ENCODE measurements around the gene CA12. TPM values are rescaled to one million over a fixed set of nuclear protein-coding genes. Genes with fewer than 3 reads are reported as not detected.

The CA12 gene
- total RNA-seq, 6 donors from 2014 or later, result 2.2 to 14.6 (median 6.4) TPM

DNA sequence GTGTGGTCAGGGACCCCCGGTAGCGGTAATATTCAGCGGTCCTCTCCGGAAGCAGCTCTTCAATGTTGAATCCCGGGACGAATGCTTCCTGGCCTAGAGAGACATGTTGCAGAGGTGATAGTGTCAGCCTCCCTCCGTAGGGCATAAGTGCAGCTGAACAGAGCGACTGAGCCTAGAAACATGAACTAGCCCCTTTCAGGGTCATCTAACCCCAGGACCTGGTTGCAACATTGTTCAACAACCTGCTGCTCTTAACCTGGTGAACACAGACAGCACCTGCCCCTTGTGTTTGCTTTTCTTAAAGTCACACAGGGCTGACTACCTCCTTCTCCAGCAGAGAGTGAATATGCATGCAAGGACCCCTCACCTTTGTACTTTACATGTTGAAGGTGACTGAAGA, 41.3 kb downstream of the CA12 start:
- Histone ChIP-seq H3K4me3 (no peak overlapping the region), H3K27ac (no peak overlapping the region), H3K9me3 (no peaks in the 10 kb centered on the region), H3K36me3 (no peaks in the 10 kb centered on the region), H3K27me3 (no peaks in the 10 kb centered on the region), H3K4me1 (no peaks in the 10 kb centered on the region)
- ATAC-seq (ENCODE audit: low FRiP score in 2 of 2), result no peak
- no peak for TF ChIP-seq EP300 (IDR thresholded peaks at IDR 0.05)
- TF ChIP-seq, protein P1, sequence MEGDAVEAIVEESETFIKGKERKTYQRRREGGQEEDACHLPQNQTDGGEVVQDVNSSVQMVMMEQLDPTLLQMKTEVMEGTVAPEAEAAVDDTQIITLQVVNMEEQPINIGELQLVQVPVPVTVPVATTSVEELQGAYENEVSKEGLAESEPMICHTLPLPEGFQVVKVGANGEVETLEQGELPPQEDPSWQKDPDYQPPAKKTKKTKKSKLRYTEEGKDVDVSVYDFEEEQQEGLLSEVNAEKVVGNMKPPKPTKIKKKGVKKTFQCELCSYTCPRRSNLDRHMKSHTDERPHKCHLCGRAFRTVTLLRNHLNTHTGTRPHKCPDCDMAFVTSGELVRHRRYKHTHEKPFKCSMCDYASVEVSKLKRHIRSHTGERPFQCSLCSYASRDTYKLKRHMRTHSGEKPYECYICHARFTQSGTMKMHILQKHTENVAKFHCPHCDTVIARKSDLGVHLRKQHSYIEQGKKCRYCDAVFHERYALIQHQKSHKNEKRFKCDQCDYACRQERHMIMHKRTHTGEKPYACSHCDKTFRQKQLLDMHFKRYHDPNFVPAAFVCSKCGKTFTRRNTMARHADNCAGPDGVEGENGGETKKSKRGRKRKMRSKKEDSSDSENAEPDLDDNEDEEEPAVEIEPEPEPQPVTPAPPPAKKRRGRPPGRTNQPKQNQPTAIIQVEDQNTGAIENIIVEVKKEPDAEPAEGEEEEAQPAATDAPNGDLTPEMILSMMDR (IDR thresholded peaks at IDR 0.05), result no peak
- TF ChIP-seq POLR2AphosphoS5 (IDR thresholded peaks at IDR 0.05), result no peak
- no peak for TF ChIP-seq POLR2A (IDR thresholded peaks at IDR 0.05)
- no peak for DNase-seq
- WGBS, 2 donors, result 67 to 74% methylated on average over 2 to 8 of the region's 8 CpGs

DNA sequence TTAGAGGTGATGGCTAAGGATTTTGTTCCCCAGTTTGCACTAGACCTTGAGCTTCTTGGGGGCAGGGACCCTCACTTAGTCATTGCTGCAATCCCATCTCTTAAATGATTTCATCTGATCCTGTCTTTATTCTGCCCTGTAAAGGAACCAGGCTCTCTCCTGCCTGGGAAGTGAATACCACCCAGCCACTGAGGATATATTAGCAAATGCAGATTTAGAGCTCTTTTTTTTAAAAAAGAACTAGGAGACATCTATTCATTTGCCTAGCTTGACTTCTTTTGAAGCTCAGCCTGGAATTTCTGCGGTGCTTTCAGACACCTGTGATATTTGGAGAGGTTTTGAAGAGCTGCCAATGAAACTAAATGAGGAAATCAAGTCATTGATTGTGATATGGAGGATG, 41.8 kb downstream of the CA12 start:
- no peak for DNase-seq
- Histone ChIP-seq H3K27ac (no peak overlapping the region), H3K27me3 (no peaks in the 10 kb centered on the region), H3K4me1 (no peaks in the 10 kb centered on the region), H3K36me3 (no peaks in the 10 kb centered on the region), H3K9me3 (no peaks in the 10 kb centered on the region), H3K4me3 (no peak overlapping the region)
- WGBS, 2 donors, result 38 to 64% methylated on average over 1 of the region's 1 CpG
- no peak for ATAC-seq (ENCODE audit: low FRiP score in 2 of 2)
- TF ChIP-seq POLR2A (IDR thresholded peaks at IDR 0.05), result no peak
- TF ChIP-seq POLR2AphosphoS5 (IDR thresholded peaks at IDR 0.05), result no peak
- TF ChIP-seq, protein P1 (IDR thresholded peaks at IDR 0.05), result no peak
- TF ChIP-seq EP300 (IDR thresholded peaks at IDR 0.05), result no peak

GRCh38 chr15:63339006-63339766, 42.5 kb downstream of the CA12 start:
- no peaks in the 10 kb centered on the region for H3K36me3 ChIP-seq
- no peak overlapping the region for H3K4me3 ChIP-seq
- TF ChIP-seq POLR2A (IDR thresholded peaks at IDR 0.05) (no peak), POLR2AphosphoS5 (IDR thresholded peaks at IDR 0.05) (no peak), EP300 (IDR thresholded peaks at IDR 0.05) (no peak)
- TF ChIP-seq, protein P1 (IDR thresholded peaks at IDR 0.05), result no peak
- DNase-seq, result no peak
- H3K27ac ChIP-seq, result no peak overlapping the region
- WGBS, 2 donors, result 88 to 92% methylated on average over 6 to 10 of the region's 10 CpGs
- ATAC-seq (ENCODE audit: low FRiP score in 2 of 2), result no peak
- H3K4me1 ChIP-seq, result no peaks in the 10 kb centered on the region
- no peaks in the 10 kb centered on the region for H3K9me3 ChIP-seq
- H3K27me3 ChIP-seq, result no peaks in the 10 kb centered on the region

DNA sequence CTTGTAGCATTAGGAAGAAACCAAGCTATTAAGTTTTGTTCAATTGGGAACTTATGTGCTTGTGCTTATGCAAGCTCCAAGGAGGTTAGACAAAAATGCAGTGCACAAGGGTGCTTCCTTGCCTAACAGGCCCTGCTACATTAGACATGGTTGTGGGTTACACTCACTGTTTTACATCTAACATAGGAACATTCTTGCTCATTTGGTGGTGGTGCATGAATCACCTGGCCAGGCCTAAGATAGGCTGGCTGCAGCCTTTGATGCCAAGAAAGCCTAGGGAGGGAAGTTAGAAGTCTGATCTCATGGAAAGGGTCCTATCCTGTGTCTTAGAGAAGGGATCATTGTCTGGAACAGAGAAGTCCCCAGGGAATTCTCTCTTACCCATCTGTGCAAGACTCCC, 43.5 kb downstream of the CA12 start:
- ATAC-seq (ENCODE audit: low FRiP score in 2 of 2) (no peak), DNase-seq (no peak)
- no peaks in the 10 kb centered on the region for H3K9me3 ChIP-seq
- H3K27ac ChIP-seq, result no peak overlapping the region
- no peak for TF ChIP-seq POLR2AphosphoS5 (IDR thresholded peaks at IDR 0.05)
- TF ChIP-seq POLR2A (IDR thresholded peaks at IDR 0.05), result no peak
- TF ChIP-seq, protein P1 (IDR thresholded peaks at IDR 0.05), result no peak
- no peak for TF ChIP-seq EP300 (IDR thresholded peaks at IDR 0.05)
- H3K4me3 ChIP-seq, result no peak overlapping the region
- no peaks in the 10 kb centered on the region for H3K4me1 ChIP-seq
- no peaks in the 10 kb centered on the region for H3K36me3 ChIP-seq
- H3K27me3 ChIP-seq, result no peaks in the 10 kb centered on the region

DNA sequence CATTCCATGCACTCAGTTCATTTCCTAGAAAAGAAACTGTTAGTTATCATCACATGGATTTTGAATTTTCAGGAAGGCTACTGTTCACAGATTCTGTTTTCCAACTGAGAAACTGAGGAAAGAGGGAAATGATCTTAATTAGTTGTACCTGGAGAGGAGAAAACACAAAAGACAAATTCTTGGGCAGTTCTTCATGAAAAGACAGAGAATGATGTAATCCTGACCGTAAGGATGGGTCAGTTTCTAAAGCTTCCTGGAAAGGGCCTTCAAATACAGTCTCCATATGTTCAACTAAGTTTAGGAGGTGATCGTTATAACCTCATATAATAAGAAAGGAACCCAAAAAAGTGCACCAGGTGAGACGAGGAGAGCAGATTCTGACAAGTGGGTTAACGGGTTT, 44.6 kb downstream of the CA12 start:
- Histone ChIP-seq H3K27ac (no peak overlapping the region), H3K4me1 (no peaks in the 10 kb centered on the region), H3K9me3 (no peaks in the 10 kb centered on the region), H3K4me3 (no peak overlapping the region), H3K27me3 (no peaks in the 10 kb centered on the region), H3K36me3 (no peaks in the 10 kb centered on the region)
- 91 to 92% methylated on average over 4 of the region's 4 CpGs for WGBS, 2 donors
- no peak for ATAC-seq (ENCODE audit: low FRiP score in 2 of 2)
- TF ChIP-seq EP300 (IDR thresholded peaks at IDR 0.05) (no peak), POLR2A (IDR thresholded peaks at IDR 0.05) (no peak), POLR2AphosphoS5 (IDR thresholded peaks at IDR 0.05) (no peak)
- TF ChIP-seq, protein P1 (IDR thresholded peaks at IDR 0.05), result no peak
- no peak for DNase-seq

Measured in upper lobe of left lung (tissue), 6 donors.